HG02678 (cell line): ENCODE data around the gene LCOR.
"Not testable (repeated sequence)": the region's sequence is repeated elsewhere in the genome, so short reads cannot be mapped to it uniquely, and the experiment has no call there.

ENCODE experiments used
- ATAC-seq: cut with Tn5 transposase; IDR thresholded peaks from one replicate; pipeline ENCODE4 v1.9.1; 2021; ENCODE audit warnings: mild to moderate bottlenecking, moderate library complexity; ENCODE audit not compliant: unreplicated experiment

LCOR gene

DNA sequence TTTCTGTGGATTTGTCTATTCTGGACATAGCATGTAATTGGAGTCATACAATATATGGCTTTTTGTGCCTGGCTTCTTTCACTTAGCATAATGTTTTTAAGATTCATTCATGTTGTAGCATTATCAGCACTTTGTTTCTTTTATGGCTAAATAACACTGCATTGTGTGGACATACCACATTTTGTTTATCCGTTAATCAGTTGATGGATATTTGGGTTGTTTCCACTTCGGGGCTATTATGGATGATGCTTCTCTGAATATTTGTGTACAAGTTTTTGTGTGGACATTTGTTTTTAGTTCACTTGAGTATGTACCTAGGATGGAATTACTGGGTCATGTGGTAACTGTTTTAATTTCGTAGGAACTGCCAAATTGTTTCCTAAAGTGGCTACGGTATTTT is 6.4 kb downstream of the LCOR start:
- ATAC-seq: no peak

DNA sequence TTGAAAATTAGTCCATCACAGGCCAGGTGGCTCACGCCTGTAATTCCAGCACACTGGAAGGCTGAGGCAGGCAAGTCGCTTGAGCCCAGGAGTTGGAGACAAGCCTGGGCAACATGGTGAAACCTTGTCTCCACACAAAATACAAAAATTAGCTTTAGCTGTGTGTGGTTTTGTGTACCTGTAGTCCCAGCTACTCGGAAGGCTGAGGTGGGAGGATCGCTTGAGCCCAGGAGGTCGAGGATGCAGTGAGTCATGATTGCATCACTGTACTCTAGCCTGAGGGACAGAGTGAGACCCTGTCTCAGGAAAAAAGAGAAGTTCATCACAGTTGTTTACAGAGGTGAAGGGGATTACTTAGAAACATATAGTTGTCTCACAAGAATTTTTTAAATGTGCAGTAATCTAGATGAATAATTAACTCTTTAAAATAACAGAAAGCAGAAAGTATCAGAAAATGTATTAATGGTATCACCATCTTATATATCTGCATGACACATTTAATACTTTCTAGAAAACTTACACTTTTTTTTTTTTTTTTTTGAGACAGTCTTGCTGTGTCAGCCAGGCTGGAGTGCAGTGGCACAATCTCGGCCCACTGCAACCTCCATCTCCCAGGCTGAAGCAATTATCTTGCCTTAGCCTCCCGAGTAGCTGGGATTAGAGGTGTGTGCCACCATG is 8.9 kb downstream of the LCOR start:
- no peak for ATAC-seq

DNA sequence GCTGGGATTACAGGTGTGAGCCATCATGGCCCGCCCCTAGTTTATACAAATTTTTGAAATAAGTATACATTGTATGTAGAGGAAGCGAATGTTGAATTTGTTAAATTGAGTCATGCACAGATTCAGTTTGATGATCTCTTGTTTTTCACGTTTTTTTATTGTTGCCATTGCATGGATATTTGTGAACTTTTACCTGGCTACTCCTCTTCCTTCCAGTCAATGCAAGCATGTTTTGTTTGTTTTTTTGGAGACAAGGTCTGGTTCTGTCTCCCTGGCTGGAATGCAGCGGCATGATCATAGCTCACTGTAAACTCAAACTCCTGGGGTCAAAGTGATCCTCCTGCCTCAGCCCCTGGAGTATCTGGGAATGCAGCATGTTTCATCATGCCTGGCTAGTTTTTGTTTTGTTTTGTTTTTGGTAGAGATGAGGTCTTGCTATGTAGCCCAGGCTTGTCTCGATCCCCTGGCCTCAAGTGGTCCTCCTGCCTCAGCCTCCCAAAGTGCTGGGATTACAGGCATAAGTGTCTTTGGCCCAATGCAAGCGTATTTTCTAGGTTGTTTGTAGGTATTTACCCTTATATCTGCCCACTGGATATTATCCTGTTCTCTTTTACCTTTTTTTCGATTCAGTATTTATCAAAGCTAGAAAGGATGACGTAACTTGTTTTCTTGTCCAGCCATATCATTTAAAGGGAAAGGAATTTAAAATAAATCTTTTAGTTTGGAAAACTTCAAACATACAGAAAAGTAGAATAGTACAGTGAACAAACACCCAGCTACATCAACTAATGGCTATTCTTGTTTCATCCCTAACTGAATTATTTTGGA is 11.0 kb downstream of the LCOR start:
- ATAC-seq: no peak

DNA sequence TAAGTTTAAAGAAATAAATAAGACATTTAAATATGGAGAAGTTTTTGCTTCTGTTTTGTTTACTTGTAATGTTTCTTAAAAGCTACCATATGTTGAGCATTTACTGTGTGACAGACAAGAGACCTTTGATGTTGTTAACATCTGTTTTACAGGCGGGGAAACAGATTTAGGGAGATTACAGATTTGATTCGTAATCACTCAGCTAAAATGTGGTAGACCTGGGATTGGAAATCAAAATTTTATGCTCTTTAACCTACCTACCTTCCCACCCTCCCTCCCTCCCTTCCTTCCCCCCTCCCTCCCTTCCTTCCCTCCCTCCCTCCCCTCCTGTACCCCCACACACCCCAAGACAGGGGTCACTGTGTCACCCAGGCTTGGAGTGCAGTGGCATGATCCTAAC is 11.7 kb downstream of the LCOR start:
- no peak for ATAC-seq

DNA sequence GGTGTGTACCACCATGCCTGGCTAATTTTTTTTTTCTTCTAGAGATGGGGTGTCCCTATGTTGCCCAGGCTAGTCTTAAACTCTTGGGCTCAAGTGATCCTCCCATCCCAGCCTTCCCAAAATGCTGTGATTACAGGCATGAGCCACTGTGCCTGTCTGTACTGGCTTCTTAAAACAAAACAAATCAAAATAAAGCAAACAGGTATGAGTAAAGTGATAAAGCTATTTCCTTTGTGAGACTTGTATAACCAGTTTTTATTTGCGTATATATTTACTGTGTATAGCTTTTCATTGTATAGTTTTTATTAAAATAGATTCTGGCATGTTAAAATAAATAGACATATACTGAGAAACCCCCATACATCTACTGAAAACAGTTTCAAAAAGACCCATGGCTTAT is 14.3 kb downstream of the LCOR start:
- no peak for ATAC-seq

DNA sequence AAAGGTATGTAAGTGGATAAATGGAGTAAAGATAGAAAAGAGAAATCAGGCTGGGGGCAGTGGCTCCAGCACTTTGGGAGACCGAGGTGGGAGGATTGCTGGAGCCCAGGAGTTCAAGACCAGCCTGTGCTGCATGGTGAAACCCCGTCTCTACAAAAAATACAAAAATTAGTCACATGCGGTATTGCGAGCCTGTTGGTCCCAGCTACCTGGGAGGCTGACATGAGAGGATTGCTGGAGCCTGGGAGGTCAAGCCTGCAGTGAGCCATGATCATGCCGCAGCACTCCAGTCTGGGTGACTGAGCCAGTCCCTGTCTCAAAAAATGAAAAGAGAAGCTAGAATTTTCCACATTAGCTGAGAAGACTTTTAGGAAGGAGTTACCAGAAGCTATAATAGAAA is 14.8 kb downstream of the LCOR start:
- ATAC-seq: no peak

DNA sequence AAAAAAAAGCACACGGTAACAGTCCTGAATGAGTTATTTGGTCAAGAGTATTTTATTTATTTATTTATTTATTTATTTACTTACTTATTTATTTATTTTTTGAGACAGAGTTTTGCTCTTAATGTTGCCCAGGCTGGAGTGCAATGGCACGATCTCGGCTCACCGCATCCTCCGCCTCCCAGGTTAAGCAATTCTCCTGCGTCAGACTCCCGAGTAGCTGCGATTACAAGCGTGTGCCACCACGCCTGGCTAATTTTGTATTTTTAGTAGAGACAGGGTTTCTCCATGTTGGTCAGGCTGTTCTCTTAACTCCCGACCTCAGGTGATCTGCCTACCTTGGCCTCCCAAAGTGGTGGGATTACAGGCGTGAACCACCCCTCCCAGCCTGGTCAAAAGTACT is 15.3 kb downstream of the LCOR start:
- ATAC-seq: not testable (repeated sequence)

DNA sequence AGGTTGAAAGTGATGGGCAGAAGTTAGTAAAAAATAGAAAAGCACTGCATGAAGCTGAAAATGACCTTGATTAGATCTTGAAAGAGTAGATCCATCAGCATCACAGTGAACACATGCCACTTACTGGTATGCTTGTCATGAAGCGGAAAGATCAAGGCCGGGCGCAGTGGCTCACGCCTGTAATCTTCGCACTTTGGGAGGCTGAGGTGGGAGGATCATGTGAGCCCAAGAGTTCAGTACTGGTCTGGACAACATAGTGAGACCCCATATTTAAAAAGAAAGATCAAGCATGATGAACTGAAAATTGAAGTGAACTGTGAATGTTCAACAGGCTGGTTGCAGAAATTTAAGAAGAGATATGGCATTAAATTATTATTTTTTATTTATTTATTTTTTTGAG is 18.0 kb downstream of the LCOR start:
- no peak for ATAC-seq

DNA sequence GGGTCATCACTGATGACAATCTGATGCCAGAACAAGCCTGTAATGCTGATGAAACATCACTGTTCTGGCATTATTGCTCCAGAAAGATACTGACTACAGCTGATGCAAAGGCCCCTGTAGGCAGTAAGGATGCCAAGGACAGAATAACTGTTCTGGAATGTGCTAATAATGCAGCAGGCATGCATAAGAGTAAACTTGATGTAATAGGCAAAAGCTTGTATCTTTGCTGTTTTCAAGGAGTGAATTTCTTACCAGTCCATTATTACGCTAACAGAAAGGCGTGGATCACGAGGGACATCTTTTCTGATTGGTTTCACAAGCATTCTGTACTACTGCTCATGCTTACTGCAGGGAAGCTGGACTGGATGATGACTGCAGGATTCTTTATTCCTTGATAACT is 18.7 kb downstream of the LCOR start:
- no peak for ATAC-seq

DNA sequence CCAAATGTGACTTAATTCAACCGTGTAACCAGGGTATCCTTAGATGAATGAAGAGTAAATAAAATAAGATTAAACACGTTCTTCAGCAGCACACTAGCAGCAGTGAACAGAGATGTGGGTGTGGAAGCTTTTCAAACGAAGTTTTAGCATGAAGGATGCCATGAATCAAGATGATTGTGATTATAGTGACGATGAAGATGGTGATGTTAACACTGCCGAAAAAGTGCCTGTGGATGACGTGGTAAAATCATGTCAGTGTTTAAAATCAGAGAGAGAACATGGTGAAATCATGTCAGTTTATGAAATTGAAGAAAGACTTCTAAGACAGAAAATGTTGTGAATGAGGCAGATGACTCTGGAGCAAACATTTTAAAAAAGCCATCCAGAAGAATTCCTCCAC is 19.2 kb downstream of the LCOR start:
- no peak for ATAC-seq

DNA sequence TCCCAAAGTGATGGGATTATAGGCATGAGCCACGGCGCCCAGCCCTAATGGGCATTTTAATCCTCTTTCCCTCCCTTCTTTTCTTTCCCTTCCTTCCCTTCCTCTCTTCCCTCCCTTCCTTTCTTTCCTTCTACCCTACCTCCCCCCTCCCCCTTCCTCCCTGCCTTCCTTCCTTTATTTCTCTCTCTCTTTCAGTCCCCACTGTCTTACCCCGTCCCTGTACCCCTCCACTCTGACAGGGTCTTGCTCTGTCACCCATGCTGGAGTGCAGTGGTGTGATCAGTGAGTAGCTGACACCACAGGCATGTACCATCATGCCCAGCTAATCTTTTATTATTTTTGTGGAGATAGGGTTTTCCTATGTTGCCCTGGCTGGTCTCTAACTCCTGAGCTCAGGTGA is 24.2 kb downstream of the LCOR start:
- no peak for ATAC-seq

DNA sequence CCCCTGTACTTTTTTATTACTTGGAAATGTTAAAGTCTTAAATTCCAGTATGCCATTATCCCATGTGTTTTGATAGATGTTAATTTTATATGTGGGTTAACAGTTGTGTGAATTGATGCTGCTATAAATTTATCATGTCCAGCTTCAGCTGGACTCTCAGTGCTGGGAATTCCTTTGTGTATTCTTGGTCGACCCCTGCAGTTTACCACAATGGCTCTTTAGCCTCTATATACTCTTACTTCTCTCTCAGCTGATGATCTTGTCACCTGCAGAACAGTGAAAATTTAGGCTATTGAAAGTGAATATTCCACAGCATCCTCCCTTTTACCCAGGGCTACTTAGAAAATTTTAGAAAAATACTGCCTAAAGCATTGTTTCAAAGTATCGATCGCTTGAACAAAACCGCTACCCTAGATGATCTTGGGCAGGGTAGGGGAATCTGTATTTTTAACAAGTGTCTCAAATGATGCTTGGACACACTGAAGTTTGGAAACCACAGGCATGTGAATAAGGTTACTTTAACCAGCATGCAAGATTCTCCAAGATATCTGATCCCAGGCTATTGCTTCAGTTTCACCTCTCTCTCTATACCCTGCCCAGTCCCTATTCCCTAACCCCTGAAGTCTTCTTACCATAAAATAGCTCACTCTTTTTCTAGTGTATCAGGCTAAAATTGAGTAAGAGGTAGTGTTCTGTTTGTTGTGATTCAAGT is 25.4 kb downstream of the LCOR start:
- no peak for ATAC-seq

DNA sequence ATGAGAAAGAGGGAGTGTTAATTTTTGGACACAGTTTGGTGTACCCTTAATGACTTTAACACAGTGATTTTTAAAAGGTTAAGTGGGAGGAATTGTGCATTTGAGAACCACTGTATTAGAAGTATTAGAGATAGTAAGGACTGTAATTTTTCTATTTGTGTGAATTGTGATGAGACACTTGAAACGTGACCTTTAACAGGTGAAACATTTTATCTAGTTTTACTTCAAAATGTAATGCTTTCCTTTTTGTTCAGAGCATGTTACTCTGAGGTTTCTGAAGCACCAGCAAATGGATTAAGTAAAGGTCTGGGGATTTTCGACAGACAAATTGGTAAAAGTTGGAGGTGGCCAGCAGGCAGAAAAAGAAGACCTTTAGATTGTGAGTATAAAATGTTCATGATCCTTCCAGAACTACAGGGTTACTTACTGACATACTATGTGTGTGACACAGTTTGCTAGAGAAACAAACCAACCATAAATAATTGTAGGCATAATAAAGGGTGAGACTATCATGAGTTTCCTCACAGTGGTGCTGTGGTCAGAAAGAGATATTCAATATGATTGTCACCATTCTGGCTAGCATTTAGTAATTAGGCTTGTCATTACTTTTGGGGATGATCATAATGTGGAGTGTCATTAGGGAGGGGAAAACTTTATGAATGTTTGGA is 26.1 kb downstream of the LCOR start:
- no peak for ATAC-seq

DNA sequence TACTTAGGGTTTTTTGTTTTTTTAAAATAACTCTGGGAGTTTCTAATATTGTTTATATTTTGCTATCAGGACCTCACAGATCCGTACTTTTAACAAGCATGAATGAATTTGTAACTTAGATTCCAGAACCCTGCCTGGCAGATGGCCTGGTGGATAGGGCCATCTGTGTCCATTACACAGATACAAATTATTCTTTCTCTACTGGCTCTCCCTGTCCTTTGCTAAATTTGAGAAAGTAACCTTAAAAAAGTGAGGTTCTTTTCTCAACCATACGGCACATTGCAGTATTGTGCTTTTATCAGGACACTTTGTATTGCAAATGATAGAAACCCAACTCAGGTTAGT is 26.6 kb downstream of the LCOR start:
- ATAC-seq: no peak

DNA sequence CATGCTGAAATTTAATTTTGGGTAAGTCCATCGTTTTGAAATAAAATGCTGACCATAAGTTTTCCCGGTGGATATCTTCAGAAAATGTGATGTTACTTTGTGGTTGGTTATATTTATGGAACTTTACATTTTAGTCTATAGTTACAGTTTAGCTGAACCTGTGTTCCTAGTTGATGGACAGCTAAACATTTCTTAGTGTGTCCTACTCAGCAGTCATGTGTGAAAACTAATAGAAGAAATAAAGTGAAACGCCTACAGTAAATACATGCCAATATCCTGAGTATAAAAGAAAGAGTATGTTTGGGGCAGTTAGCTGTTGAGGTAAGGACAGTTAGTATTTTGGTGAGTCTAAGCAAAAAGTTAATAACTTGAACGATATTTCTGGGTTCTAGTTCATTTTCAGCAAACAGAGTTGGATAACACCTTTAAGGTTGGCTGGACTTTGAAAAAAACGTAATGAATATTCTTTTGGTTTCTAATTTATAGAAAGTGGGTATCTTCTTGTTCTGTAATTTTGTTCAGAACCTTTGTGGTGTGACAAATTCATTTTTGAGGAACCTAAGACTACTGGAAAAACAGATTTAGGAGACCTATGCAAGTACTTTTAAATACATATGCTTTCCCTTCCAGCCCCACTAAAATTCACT is 28.7 kb downstream of the LCOR start:
- no peak for ATAC-seq

DNA sequence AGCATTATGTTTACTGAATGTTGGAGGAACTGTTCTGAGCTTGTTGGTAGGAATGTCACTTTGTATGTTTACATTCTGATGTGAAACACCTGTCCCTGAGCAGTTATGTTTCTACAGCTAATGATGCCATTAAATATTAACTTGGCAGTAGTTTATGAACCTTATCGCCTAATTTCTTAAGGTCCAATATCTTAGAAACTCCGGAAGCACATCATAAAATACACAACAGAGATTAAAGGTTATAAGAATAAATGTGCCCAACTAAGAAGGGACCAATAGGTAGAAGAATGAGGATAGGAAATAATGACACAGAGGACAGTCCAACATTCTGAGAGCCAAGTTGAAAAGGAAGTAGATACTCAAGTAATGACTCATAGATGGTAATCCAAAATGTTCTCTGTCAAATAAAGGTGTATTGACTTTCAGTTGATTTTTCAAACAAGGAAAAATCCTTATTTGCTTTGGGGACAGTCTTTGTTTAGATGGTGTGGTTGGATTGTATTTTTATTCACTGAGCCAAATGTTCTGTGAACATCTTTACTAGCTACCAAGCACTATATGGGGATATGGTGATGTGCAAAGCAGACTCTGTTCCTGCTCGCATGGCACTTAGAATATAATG is 31.9 kb downstream of the LCOR start:
- peak; percentile 74 for ATAC-seq

DNA sequence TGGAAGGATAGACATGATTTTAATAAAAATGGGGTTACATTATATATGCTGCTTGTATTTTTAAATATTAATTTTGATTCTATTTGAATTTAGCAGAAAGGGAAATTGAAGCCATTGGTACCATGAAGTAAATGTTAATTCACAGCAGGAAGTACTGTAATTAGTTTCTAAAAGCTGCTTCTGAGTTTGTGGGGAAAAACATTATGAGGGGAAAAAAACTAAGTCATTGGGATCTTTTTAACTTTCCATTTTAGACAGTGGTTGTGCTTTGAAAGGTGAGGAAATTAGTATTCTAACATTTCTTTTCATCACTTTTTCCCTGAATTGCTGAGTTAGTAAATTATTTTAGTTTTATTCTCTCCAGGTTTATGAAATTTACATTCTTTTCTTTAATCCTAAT is 41.0 kb downstream of the LCOR start:
- ATAC-seq: no peak

DNA sequence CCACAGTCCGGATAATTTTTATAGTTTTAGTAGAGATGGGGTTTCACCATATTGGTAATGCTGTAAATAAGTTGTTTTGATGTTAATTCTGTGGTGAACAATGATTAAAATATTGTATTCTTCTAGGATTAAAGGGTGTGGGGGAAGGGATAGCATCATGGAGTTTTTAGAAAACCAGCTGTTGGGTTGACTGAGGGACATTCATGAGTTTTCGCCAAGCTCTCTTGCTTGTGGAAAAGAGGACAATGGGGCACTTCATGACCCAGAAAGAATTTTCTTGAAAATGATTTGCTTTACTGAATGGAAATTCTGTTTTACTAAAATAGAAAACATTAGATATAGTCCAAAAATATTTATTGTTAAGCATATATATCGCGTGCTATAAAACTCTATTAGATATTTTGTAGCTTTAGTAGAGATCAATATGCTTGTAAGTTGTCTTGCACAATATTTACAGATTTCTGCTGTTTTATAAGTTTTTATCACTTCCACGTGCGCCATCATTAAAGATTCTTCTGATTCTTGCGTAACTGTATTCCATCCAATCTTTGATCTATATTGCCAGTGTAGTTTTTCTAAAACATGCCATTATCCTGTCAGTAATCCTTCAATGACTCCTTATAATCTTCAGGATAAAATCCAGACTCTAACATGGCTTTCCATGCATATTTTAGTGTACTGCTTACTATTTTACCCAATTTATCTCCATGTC is 41.8 kb downstream of the LCOR start:
- ATAC-seq: no peak

DNA sequence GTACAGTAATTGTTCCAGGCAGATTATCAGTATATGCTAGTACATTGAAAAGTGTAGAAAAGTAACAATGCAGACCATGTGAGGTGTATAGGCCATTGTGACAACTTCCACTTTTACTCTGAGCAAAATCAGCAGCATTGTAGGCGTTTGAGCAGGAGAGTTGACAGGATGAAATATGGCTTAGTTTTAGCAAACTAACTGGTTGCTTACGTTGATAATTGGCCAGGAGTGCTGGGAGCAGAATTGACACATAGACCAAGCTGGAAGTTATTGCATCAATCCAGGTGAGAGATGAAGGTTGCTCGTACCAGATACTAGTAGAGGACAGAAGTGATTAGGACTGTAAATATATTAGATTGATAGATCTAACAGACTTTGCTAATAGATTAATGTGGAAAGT is 46.0 kb downstream of the LCOR start:
- ATAC-seq: no peak

DNA sequence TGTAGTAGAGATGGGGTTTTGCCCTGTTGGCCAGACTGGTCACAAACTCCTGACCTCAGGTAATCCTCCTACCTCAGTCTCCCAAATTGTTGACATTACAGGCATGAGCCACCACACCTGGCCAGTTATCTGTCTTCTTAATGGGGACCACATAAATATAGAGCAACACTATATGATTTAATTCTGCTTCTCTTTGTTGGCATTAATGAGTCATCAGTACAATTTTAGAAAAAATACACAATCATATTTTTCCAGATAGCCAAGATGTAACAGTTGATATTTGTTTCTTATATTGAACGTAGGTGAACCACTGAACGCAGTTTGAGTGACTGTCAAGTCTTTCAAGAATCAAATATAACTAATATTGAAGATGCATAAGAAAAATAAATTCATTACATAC is 48.5 kb downstream of the LCOR start:
- ATAC-seq: no peak
